H1 (cell line): ENCODE results near the gene HIBADH. TPM values are rescaled to one million over a fixed set of nuclear protein-coding genes. Genes with fewer than 3 reads are reported as not detected.

Experiments
- CTCF ChIA-PET: fragments of 300-600 bp; sonication (Branson Sonifier 250); formaldehyde crosslinking; loops from one replicate; lab custom pipeline; 2021; ENCODE audit not compliant: partially characterized antibody; lab: Charles Lee
- POLR2A ChIA-PET: fragments of 300-600 bp; sonication (Branson Sonifier 250); formaldehyde crosslinking; loops from one replicate; lab custom pipeline; 2021; ENCODE audit warnings: inconsistent platforms; ENCODE audit not compliant: partially characterized antibody; lab: Charles Lee
- DNase-seq, 2 experiments: peaks; one replicate each; pipeline versions ENCODE4 v3.0.0 to v3.0.0-alpha.2; 2010 to 2022; ENCODE audit warnings: low spot score in 2 of 2, low read depth in 1 of 2, mixed read lengths in 1 of 2
- FAIRE-seq: peaks from 2 replicates; lab custom pipeline; 2011; peaks lifted over from hg19 to GRCh38; lab: Jason Lieb, UNC
- H2AFZ ChIP-seq: 2 replicates; pipeline ENCODE4 v1.8.1; 2012; ENCODE audit warnings: low read length, inconsistent platforms
- H2AK5ac ChIP-seq: 2 replicates; pipeline ENCODE4 v1.6.1; 2013; ENCODE audit warnings: low read depth, low read length
- H2BK120ac ChIP-seq: replicated peaks from 2 replicates; pipeline ENCODE3; 2013; ENCODE audit warnings: low read depth, low read length, inconsistent platforms
- H2BK12ac ChIP-seq: 2 replicates; pipeline ENCODE4 v1.6.1; 2013; ENCODE audit warnings: low read depth, low read length
- H2BK15ac ChIP-seq: 2 replicates; pipeline ENCODE4 v1.6.1; 2013; ENCODE audit warnings: low read length
- H2BK20ac ChIP-seq: 2 replicates; pipeline ENCODE4 v1.6.1; 2013; ENCODE audit warnings: low read length
- H2BK5ac ChIP-seq: 2 replicates; pipeline ENCODE4 v1.6.1; 2013; ENCODE audit warnings: low read depth, low read length
- H3K14ac ChIP-seq: 2 replicates; pipeline ENCODE4 v1.6.1; 2013; ENCODE audit warnings: inconsistent platforms; ENCODE audit not compliant: insufficient read length
- H3K18ac ChIP-seq: 2 replicates; pipeline ENCODE4 v1.6.1; 2013; ENCODE audit warnings: low read length; ENCODE audit errors: extremely low read depth
- H3K23ac ChIP-seq: 2 replicates; pipeline ENCODE4 v1.6.1; 2013; ENCODE audit warnings: inconsistent platforms; ENCODE audit not compliant: insufficient read length
- H3K23me2 ChIP-seq: 2 replicates; pipeline ENCODE4 v1.6.1; 2013; ENCODE audit warnings: low read depth, low read length
- H3K27ac ChIP-seq: 2 replicates; pipeline ENCODE4 v1.6.1; 2011; ENCODE audit warnings: low read depth, low read length, inconsistent platforms
- H3K27me3 ChIP-seq, 4 experiments: replicated peaks in 1 of 4; 1 replicate in 1 of 4; 2 replicates in 3 of 4; pipeline versions ENCODE4 v1.6.1 to v1.8.1; 2011 to 2013; ENCODE audit warnings: low read length in 3 of 4, mild to moderate bottlenecking in 3 of 4, inconsistent platforms in 2 of 4, mixed read lengths in 2 of 4, moderate library complexity in 1 of 4; ENCODE audit not compliant: control insufficient read depth in 3 of 4, insufficient read depth in 3 of 4; ENCODE audit errors: extremely low read depth in 1 of 4
- H3K36me3 ChIP-seq, 4 experiments: 2 replicates each; pipeline versions ENCODE4 v1.6.1 to v1.8.1; 2011 to 2013; ENCODE audit warnings: mild to moderate bottlenecking in 4 of 4, low read length in 3 of 4, moderate library complexity in 2 of 4, control low read depth in 1 of 4, inconsistent platforms in 1 of 4; ENCODE audit not compliant: insufficient read depth in 4 of 4, control insufficient read depth in 2 of 4
- H3K4ac ChIP-seq: replicated peaks from 2 replicates; pipeline ENCODE3; 2013; ENCODE audit warnings: low read length, low read depth, mixed read lengths, inconsistent platforms; ENCODE audit not compliant: insufficient read length
- H3K4me1 ChIP-seq, 4 experiments: replicated peaks in 1 of 4; 1 replicate in 1 of 4; 2 replicates in 3 of 4; pipeline versions ENCODE4 v1.6.1 to v1.8.1; 2011 to 2013; ENCODE audit warnings: low read length in 3 of 4, inconsistent platforms in 2 of 4, mixed read lengths in 1 of 4; ENCODE audit not compliant: insufficient read depth in 4 of 4, control insufficient read depth in 3 of 4
- H3K4me2 ChIP-seq, 2 experiments: 2 replicates each; pipeline versions ENCODE4 v1.6.1 to v1.8.1; 2011 to 2013; ENCODE audit warnings: low read depth in 2 of 2, low read length in 2 of 2, control low read depth in 1 of 2, inconsistent platforms in 1 of 2, mild to moderate bottlenecking in 1 of 2; ENCODE audit not compliant: insufficient read depth in 1 of 2
- H3K4me3 ChIP-seq, 4 experiments: fragments of 200-600, 300-600 bp in 1 of 4; sonication (generic), shearing (Covaris generic), sonication (Bioruptor Twin) in 1 of 4; 2 replicates each; pipeline versions ENCODE4 v1.5.1 to v1.8.1; 2011 to 2016; ENCODE audit warnings: low read length in 4 of 4, low read depth in 3 of 4, control low read depth in 2 of 4, inconsistent platforms in 2 of 4, mild to moderate bottlenecking in 2 of 4, mixed read lengths in 1 of 4, moderate library complexity in 1 of 4; ENCODE audit not compliant: insufficient read depth in 2 of 4; ENCODE audit errors: extremely low read depth in 1 of 4
- H3K56ac ChIP-seq: replicated peaks from 2 replicates; pipeline ENCODE3; 2013; ENCODE audit warnings: low read depth, mild to moderate bottlenecking, mixed read lengths, low read length, inconsistent platforms; ENCODE audit not compliant: insufficient read length
- H3K79me1 ChIP-seq: 2 replicates; pipeline ENCODE4 v1.6.1; 2013; ENCODE audit warnings: low read depth, low read length, control low read depth
- H3K79me2 ChIP-seq, 2 experiments: 2 replicates each; pipeline versions ENCODE4 v1.6.1 to v1.8.1; 2012 to 2013; ENCODE audit warnings: low read length in 2 of 2, mild to moderate bottlenecking in 2 of 2, inconsistent platforms in 1 of 2; ENCODE audit not compliant: insufficient read depth in 2 of 2, control insufficient read depth in 1 of 2
- H3K9ac ChIP-seq, 4 experiments: replicated peaks in 1 of 4; 1 replicate in 1 of 4; 2 replicates in 3 of 4; pipeline versions ENCODE4 v1.6.1 to v1.8.1; 2011 to 2013; ENCODE audit warnings: low read depth in 3 of 4, low read length in 3 of 4, control low read depth in 2 of 4, mild to moderate bottlenecking in 2 of 4, moderate library complexity in 2 of 4, inconsistent platforms in 1 of 4; ENCODE audit errors: extremely low read depth in 1 of 4
- H3K9me3 ChIP-seq, 2 experiments: 2 replicates each; pipeline versions ENCODE4 v1.6.1 to v1.8.1; 2012 to 2013; ENCODE audit warnings: mild to moderate bottlenecking in 2 of 2, moderate library complexity in 2 of 2, control low read depth in 1 of 2, inconsistent platforms in 1 of 2, low read depth in 1 of 2, low read length in 1 of 2, mixed read lengths in 1 of 2; ENCODE audit not compliant: insufficient read depth in 2 of 2
- H4K20me1 ChIP-seq, 2 experiments: replicated peaks in 1 of 2; 2 replicates each; pipeline versions ENCODE3 to v1.8.1; 2011 to 2013; ENCODE audit warnings: inconsistent platforms in 2 of 2, low read length in 2 of 2, mild to moderate bottlenecking in 1 of 2; ENCODE audit not compliant: insufficient read depth in 2 of 2, control insufficient read depth in 1 of 2
- H4K5ac ChIP-seq: 2 replicates; pipeline ENCODE4 v1.6.1; 2013; ENCODE audit warnings: low read length, low read depth, mixed read lengths, inconsistent platforms; ENCODE audit not compliant: insufficient read length
- H4K8ac ChIP-seq: 2 replicates; pipeline ENCODE4 v1.8.0; 2013; ENCODE audit warnings: mild to moderate bottlenecking, moderate library complexity, low read length, inconsistent platforms; ENCODE audit not compliant: insufficient read depth; ENCODE audit errors: extremely low read depth
- H4K91ac ChIP-seq: replicated peaks from 2 replicates; pipeline ENCODE3; 2013; ENCODE audit warnings: low read length, mixed read lengths, inconsistent platforms; ENCODE audit not compliant: insufficient read length
- CBX5 ChIP-seq: fragments of 300-800, 300-1000 bp; sonication (generic); IDR thresholded peaks from 2 replicates; pipeline ENCODE4 v1.7.1; 2016; ENCODE audit warnings: antibody characterized with exemption, low read length, low read depth
- CHD2 ChIP-seq: IDR thresholded peaks from 2 replicates; pipeline ENCODE4 v1.6.1; 2012; ENCODE audit warnings: low read length, improper control_type of control experiment
- CREB1 ChIP-seq: IDR thresholded peaks from 2 replicates; pipeline ENCODE4 v1.6.1; 2012; ENCODE audit warnings: inconsistent platforms
- CTBP2 ChIP-seq: IDR thresholded peaks from 2 replicates; pipeline ENCODE4 v1.7.0; 2011; ENCODE audit warnings: borderline replicate concordance, mild to moderate bottlenecking, moderate library complexity, mixed read lengths, low read length; ENCODE audit not compliant: insufficient read depth, insufficient read length
- GABPA ChIP-seq: IDR thresholded peaks from 2 replicates; pipeline ENCODE4 v1.6.1; 2011; ENCODE audit warnings: mild to moderate bottlenecking, low read length, moderate library complexity, borderline replicate concordance; ENCODE audit not compliant: insufficient read depth
- HDAC6 ChIP-seq: IDR thresholded peaks from one replicate; pipeline ENCODE4 v1.7.1; 2012; ENCODE audit warnings: low read depth, mild to moderate bottlenecking, inconsistent platforms, low read length, moderate library complexity
- KDM1A ChIP-seq: fragments of 200-600, 300-600 bp; sonication (generic); IDR thresholded peaks from 2 replicates; pipeline ENCODE4 v1.7.1; 2016; ENCODE audit warnings: mild to moderate bottlenecking, low read length, borderline replicate concordance
- MAFK ChIP-seq: IDR thresholded peaks from 2 replicates; pipeline ENCODE4 v1.6.1; 2012; ENCODE audit warnings: low read depth, mild to moderate bottlenecking, improper control_type of control experiment, low read length
- NANOG ChIP-seq: IDR thresholded peaks from 2 replicates; pipeline ENCODE4 v1.6.1; 2011; ENCODE audit warnings: low read length, low read depth, mild to moderate bottlenecking, inconsistent platforms; ENCODE audit not compliant: insufficient read depth, poor library complexity, severe bottlenecking
- POU5F1 ChIP-seq: IDR thresholded peaks from 2 replicates; pipeline ENCODE4 v1.6.1; 2011; ENCODE audit warnings: low read depth, mild to moderate bottlenecking, low read length, moderate library complexity
- YY1 ChIP-seq: IDR thresholded peaks from 2 replicates; pipeline ENCODE4 v1.6.1; 2011; ENCODE audit warnings: low read depth, mild to moderate bottlenecking, low read length
- WGBS, 2 experiments: shearing (Covaris generic) in 1 of 2; methylation state at CpG; one replicate each; pipeline versions ENCODE4 v1.1.6 to v1.1.7; 2013 to 2015; ENCODE audit warnings: low lambda C conversion rate in 2 of 2, mixed read lengths in 2 of 2, inconsistent platforms in 1 of 2, low coverage in 1 of 2, missing lambda C conversion rate in 1 of 2; ENCODE audit not compliant: insufficient replicate concordance in 2 of 2, insufficient coverage in 1 of 2, insufficient read length in 1 of 2; ENCODE audit errors: extremely low coverage in 1 of 2, missing lambda C conversion rate in 1 of 2; 5-methylcytosine and 5-hydroxymethylcytosine counted together
- polyA plus RNA-seq, 7 experiments: library from polyadenylated mRNA; depleted of rRNA in 3 of 7; stranded (reverse) in 5 of 7; unstranded in 2 of 7; fragments of >200 nt in 5 of 7; fragments of 200-250 nt in 2 of 7; gene quantifications; 1 replicate in 5 of 7; 2 replicates in 1 of 7; 4 replicates in 1 of 7; pipeline versions ENCODE4 v1.2.1 to v1.2.3, GENCODE V29; 2011 to 2013; ENCODE audit warnings: missing spikeins in 2 of 7, mixed read lengths in 2 of 7
- total RNA-seq: library from RNA; stranded (reverse); fragmentation: NEBNext Ultra II Directional; extraction: Animal tissue kit (Norgen Biotek cat#: 25700); gene quantifications from 2 replicates; pipeline ENCODE4 v1.2.1, GENCODE V29; 2021

The HIBADH gene
- total and polyA plus RNA-seq, 2 of the 8 experiments (the other 6 are each of a cell fraction or from before 2014, with no cell fraction given), result 30.1 to 39.5 TPM

GRCh38 chr7:27548304-27548703 lies 114.4 kb downstream of the HIBADH start:
- no peak for DNase-seq
- Histone ChIP-seq H3K23me2 (no peaks in the 10 kb centered on the region), H3K14ac (no peak overlapping the region), H3K4ac (no peak overlapping the region), H2BK20ac (no peak overlapping the region), H4K8ac (no peak overlapping the region), H2BK5ac (no peak overlapping the region), H2AK5ac (no peak overlapping the region), H4K20me1 (no peaks in the 10 kb centered on the region), H3K79me1 (no peaks in the 10 kb centered on the region), H4K91ac (no peak overlapping the region), H3K18ac (no peak overlapping the region), H2BK120ac (no peak overlapping the region), H3K23ac (no peak overlapping the region), H3K4me2 (no peak overlapping the region), H3K9me3 (no peaks in the 10 kb centered on the region), H2BK12ac (no peak overlapping the region), H3K4me1 (peaks cover 0 to 11% (median 2%) of the 10 kb centered on the region in 4 experiments; a peak in 2 of 7 replicates), H4K5ac (no peak overlapping the region), H3K36me3 (no peaks in the 10 kb centered on the region), H3K9ac (no peak overlapping the region), H2BK15ac (no peak overlapping the region), H3K79me2 (no peaks in the 10 kb centered on the region), H3K56ac (no peak overlapping the region), H3K27ac (no peak overlapping the region), H3K4me3 (no peak overlapping the region), H2AFZ (no peak overlapping the region), H3K27me3 (no peaks in the 10 kb centered on the region)
- no peak for TF ChIP-seq KDM1A
- TF ChIP-seq CHD2, result no peak
- no peak for TF ChIP-seq NANOG
- TF ChIP-seq MAFK, result no peak
- no peak for TF ChIP-seq CREB1
- TF ChIP-seq YY1, result no peak
- no peak for TF ChIP-seq CTBP2
- TF ChIP-seq HDAC6, result no peak
- no peak for TF ChIP-seq POU5F1
- no peak for TF ChIP-seq CBX5
- TF ChIP-seq GABPA, result no peak
- 86% methylated on average over 1 of the region's 1 CpG; no CpG with 5 or more reads in 1 of the 2 experiments for WGBS, 2 experiments
- ChIA-PET POLR2A (no interaction called here), CTCF (interaction anchor here (0.6 kb wide), 1 partner anchor 115 kb away, joined by 4 read pairs; no protein-coding TSS in a partner anchor)
- FAIRE-seq, result no peak
